ENCODE measurements around the gene HOXA7. TPM values are rescaled to one million over a fixed set of nuclear protein-coding genes. Genes with fewer than 3 reads are reported as not detected.

Gene HOXA7
- total RNA-seq, 1 experiment from 2014 or later = 2.9 TPM

DNA sequence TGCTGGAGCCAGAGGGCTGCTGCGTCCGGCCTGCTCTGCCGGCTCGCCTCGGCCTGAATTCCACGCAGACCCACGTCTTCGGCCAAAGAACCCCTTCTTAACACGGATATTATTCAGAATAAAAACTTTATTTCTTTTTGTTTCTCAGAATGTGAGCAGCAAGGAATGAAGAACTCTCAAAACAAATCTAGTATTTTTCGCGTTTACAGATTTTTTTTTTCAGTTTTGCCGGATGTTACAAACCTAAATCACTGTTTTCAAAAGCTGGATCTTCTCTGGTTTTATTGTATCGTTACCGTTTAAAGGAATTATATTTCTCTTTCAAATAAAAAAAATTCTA lies 49.6 kb downstream of the HOXA7 start:
- H3K4me1 ChIP-seq (replicated peaks) = peaks cover 25% of the 10 kb centered on the region
- H3K27ac ChIP-seq = no peak overlapping the region
- H3K9me3 ChIP-seq (replicated peaks) = 0 out of 2 replicates have a peak, but pooled peaks cover 2% of the 10 kb centered on the region
- no peaks in the 10 kb centered on the region for H3K27me3 ChIP-seq (replicated peaks)
- no peak for DNase-seq (ENCODE audit: low read depth in 1 of 2, low spot score in 2 of 2)
- no peak overlapping the region for H3K4me3 ChIP-seq
- peaks cover 14% of the 10 kb centered on the region for H3K36me3 ChIP-seq

DNA sequence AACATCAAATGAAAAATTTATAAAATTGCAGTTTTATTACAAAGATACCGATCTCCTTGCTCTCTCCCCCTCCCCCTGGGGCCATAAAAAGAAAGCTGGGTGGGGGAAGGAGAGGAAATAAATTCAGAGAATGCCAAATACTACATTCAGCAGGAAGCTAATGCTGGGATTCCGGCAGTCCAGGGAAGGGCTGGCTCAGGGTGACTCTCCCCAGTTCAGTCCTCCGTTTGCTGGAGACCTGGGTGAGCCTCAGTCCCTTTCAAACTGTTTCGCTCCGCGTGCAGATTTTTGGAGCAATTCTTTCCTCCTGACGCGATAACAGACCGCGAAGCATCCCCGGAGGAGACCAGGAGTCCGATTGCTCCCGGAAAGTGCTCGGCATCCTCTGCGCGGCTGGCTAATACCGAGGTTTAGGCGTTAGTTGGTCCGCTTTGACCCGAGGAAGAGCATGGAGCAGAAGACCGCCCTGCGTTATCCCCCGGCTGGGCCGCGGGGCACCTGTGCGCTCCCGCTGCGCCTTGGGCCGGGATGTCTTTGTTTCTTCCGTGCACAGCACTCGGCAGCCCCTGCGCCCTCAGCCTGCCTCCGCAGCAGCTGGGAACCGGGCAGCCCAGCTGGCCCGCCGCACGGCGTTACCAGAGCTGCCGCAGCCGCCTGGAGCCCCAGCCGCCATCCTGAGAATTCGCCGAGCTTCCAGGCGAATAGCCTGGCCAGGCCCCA lies 50.1 kb downstream of the HOXA7 start:
- peak in 1 of 2 experiments; percentile 31 for DNase-seq (ENCODE audit: low read depth in 1 of 2, low spot score in 2 of 2)
- H3K4me3 ChIP-seq = no peak overlapping the region
- H3K27me3 ChIP-seq (replicated peaks) = no peaks in the 10 kb centered on the region
- peaks cover 20% of the 10 kb centered on the region for H3K4me1 ChIP-seq (replicated peaks)
- H3K9me3 ChIP-seq (replicated peaks) = 0 out of 2 replicates have a peak, but pooled peaks cover 2% of the 10 kb centered on the region
- peaks cover 14% of the 10 kb centered on the region for H3K36me3 ChIP-seq
- H3K27ac ChIP-seq = no peak overlapping the region

DNA sequence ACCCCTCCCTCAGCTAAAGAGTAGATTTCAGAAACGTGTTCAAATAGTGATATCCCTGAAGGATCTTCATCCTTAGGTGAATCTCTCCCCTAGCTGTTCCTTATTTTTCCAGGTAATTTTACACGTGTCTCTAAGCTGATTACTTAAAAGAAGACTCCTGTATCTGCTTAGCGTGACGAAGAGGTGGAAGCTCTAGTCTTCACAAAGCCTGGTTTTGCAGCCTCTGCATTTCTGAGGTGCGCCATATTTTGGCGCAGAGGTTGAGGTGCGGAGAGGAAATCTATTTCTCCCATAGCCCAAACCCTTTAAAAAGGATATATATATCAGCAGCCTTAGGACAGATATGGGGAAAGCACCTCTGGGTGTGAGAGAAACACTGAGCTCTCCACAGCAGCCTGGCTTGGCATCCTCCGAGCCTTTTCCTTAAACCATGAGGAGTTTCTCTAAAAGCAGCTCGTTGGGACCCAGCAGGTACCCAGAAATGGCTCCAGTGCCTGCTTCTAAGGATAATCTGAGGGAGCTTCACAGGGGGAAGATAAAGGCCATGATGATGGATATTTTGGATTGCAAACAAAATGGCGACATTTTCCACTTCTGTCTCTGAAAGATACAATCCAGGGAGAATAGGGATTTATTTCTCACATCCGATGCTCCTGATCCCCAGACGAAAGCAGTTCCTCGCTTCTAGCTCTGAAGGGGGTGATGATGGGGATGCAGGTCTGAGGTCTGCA lies 51.0 kb downstream of the HOXA7 start:
- Histone ChIP-seq H3K4me1 (replicated peaks) (peaks cover 11% of the 10 kb centered on the region), H3K27ac (no peak overlapping the region), H3K4me3 (no peak overlapping the region)

DNA sequence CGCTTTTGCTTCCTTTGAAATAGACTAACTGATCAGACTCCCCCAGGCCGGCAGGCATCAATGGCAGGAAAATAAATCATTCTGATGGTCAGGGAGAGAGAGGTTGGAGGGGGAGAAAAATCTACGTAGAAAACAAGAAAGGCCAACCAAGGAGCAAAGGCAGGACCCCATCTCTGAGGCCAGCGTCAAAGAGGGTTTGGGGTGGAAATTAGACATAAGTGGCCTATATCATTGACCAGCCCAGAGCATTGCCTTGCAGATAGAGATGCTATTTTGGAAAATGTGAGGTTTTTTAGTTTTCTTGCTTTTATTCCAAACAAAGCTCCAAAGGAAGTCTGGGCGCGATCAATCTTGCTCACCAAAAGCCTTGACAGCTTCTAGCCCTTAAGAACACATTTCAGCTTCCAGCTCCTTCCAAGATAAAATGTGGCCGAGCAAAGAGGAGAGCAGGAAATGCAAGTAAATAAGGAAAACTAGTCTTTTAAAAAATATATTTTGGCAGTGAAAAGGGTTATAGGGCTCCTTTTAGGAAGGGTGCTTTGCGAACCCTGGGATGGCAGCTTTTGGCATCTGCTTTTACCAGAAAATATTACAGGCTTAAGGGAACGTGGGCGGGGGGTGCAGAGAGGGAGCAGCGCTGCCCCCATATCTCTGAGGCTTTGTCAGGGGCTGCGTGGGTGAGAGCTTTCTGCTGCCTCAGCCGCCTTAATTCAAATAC lies 52.0 kb downstream of the HOXA7 start:
- Histone ChIP-seq H3K4me1 (replicated peaks) (0 out of 2 replicates have a peak, but pooled peaks cover 4% of the 10 kb centered on the region), H3K4me3 (no peak overlapping the region), H3K9me3 (replicated peaks) (no peaks in the 10 kb centered on the region), H3K27me3 (replicated peaks) (no peaks in the 10 kb centered on the region), H3K36me3 (peaks cover 22% of the 10 kb centered on the region), H3K27ac (no peak overlapping the region)
- peak in 1 of 2 experiments; percentile 20 for DNase-seq (ENCODE audit: low read depth in 1 of 2, low spot score in 2 of 2)

More for the DNA sequence above, 51.0 kb downstream of the HOXA7 start:
- DNase-seq (ENCODE audit: low read depth in 1 of 2, low spot score in 2 of 2) = peak in 1 of 2 experiments; percentile 23
- 0 out of 2 replicates have a peak, but pooled peaks cover 2% of the 10 kb centered on the region for H3K9me3 ChIP-seq (replicated peaks)
- H3K36me3 ChIP-seq = peaks cover 21% of the 10 kb centered on the region
- H3K27me3 ChIP-seq (replicated peaks) = no peaks in the 10 kb centered on the region

Other genes starting within 250 kb of the HOXA7 start
- 2.0 and 5.8 TPM in 2 replicates for gene HOXA1, start 60.7 kb downstream of the HOXA7 start, total RNA-seq (2014; rRNA removed; shearing (Covaris generic))
- gene HOXA2, start 54.0 kb downstream of the HOXA7 start, total RNA-seq (2014; rRNA removed; shearing (Covaris generic)) = 0.47 and 2.3 TPM in 2 replicates
- 0.58 TPM in 1 of 2 replicates, not detected in the other for gene HOXA4, start 25.9 kb downstream of the HOXA7 start, total RNA-seq (2014; rRNA removed; shearing (Covaris generic))
- 0.79 and 0.81 TPM in 2 replicates for gene HOXA5, start 13.0 kb downstream of the HOXA7 start, total RNA-seq (2014; rRNA removed; shearing (Covaris generic))
- gene HOXA6, start 8.9 kb downstream of the HOXA7 start, total RNA-seq (2014; rRNA removed; shearing (Covaris generic)) = 0.79 TPM in 1 of 2 replicates, not detected in the other
- 0.13 and 1.8 TPM in 2 replicates for gene HOXA3, start 4.1 kb downstream of the HOXA7 start, total RNA-seq (2014; rRNA removed; shearing (Covaris generic))
- 7.0 and 16.3 TPM in 2 replicates for gene HOXA9, start 8.9 kb upstream of the HOXA7 start, total RNA-seq (2014; rRNA removed; shearing (Covaris generic))
- gene HOXA10, start 17.6 kb upstream of the HOXA7 start, total RNA-seq (2014; rRNA removed; shearing (Covaris generic)) = 8.6 and 15.5 TPM in 2 replicates
- 4.4 and 5.9 TPM in 2 replicates for gene HOXA11, start 28.6 kb upstream of the HOXA7 start, total RNA-seq (2014; rRNA removed; shearing (Covaris generic))
- 1.7 and 2.5 TPM in 2 replicates for gene HOXA13, start 43.4 kb upstream of the HOXA7 start, total RNA-seq (2014; rRNA removed; shearing (Covaris generic))
- not detected in 2 replicates for gene EVX1, start 86.1 kb upstream of the HOXA7 start, total RNA-seq (2014; rRNA removed; shearing (Covaris generic))

Data from SJSA1 (cell line).